Kidney (tissue), 14 donors: Measurements from ENCODE around the gene ARHGAP18. TPM values are rescaled to one million over a fixed set of nuclear protein-coding genes. Genes with fewer than 3 reads are reported as not detected.

ENCODE experiments used
- DNase-seq, 5 donors: peaks; one replicate each; pipeline ENCODE4 v3.0.0-alpha.2; 2013 to 2020
- FAIRE-seq: peaks from 2 replicates; lab custom pipeline; 2012; peaks lifted over from hg19 to GRCh38; lab: Jason Lieb, UNC
- H3K27ac ChIP-seq, 2 donors: one replicate each; pipeline ENCODE4 v1.7.0; 2013; ENCODE audit warnings: low read depth in 2 of 2, low read length in 2 of 2, inconsistent platforms in 1 of 2
- H3K27me3 ChIP-seq: one replicate; pipeline ENCODE4 v1.7.1; 2013; ENCODE audit warnings: low read length, inconsistent platforms; ENCODE audit not compliant: control insufficient read depth, insufficient read depth
- H3K36me3 ChIP-seq, 3 donors: one replicate each; pipeline versions ENCODE4 v1.7.0 to v1.7.1; 2013; ENCODE audit warnings: low read length in 3 of 3, control low read depth in 1 of 3, inconsistent platforms in 1 of 3; ENCODE audit not compliant: insufficient read depth in 3 of 3, control insufficient read depth in 2 of 3
- H3K4me1 ChIP-seq, 3 donors: one replicate each; pipeline versions ENCODE4 v1.7.0 to v1.7.1; 2013; ENCODE audit warnings: low read length in 3 of 3, inconsistent platforms in 1 of 3, low read depth in 1 of 3; ENCODE audit not compliant: control insufficient read depth in 2 of 3, insufficient read depth in 2 of 3
- H3K4me3 ChIP-seq, 3 donors: one replicate each; pipeline versions ENCODE4 v1.7.0 to v1.8.1; 2013; ENCODE audit warnings: low read length in 3 of 3, control low read depth in 1 of 3, inconsistent platforms in 1 of 3
- H3K9ac ChIP-seq, 3 donors: one replicate each; pipeline versions ENCODE4 v1.7.0 to v1.7.1; 2013; ENCODE audit warnings: low read length in 3 of 3, control low read depth in 1 of 3, inconsistent platforms in 1 of 3
- H3K9me3 ChIP-seq, 3 donors: one replicate each; pipeline versions ENCODE4 v1.7.0 to v1.7.1; 2013; ENCODE audit warnings: low read length in 3 of 3, control low read depth in 1 of 3, inconsistent platforms in 1 of 3; ENCODE audit not compliant: control insufficient read depth in 2 of 3, insufficient read depth in 1 of 3
- intact Hi-C: fragments of 100-400 bp; cut with DNase I; formaldehyde crosslinking; loops from one replicate; pipeline ENCODE4 v1.11.1; 2022
- polyA plus RNA-seq: library from polyadenylated mRNA; stranded (reverse); fragments of 350-450 nt; fragmentation: Illumina TruSeq; extraction: RNeasy Lipid Tissue Mini Kit (QIAGEN cat#74804); gene quantifications from one replicate; pipeline ENCODE4 v1.2.3, GENCODE V29; 2014; ENCODE audit warnings: low read depth, low replicate concordance; ENCODE audit not compliant: insufficient read depth
- total RNA-seq: library from RNA; stranded (reverse); fragmentation: NEBNext Ultra II Directional; extraction: Animal tissue kit (Norgen Biotek cat#: 25700); gene quantifications from one replicate; pipeline ENCODE4 v1.2.1, GENCODE V29; 2021
- TF ChIP-seq, protein P1 (sequence below): IDR thresholded peaks from 3 replicates; pipeline ENCODE4 v1.5.1; 2012; ENCODE audit warnings: mild to moderate bottlenecking, moderate library complexity, borderline replicate concordance; ENCODE audit not compliant: insufficient read depth; ENCODE audit errors: extremely low read depth
- donor health status: control.
- donor health status: control.
- donor health status: control.
- donor health status: control.
- donor health status: control.
- donor health status: DM: yes; HTN: yes; CAD: no.
- donor health status: Normal renal cell carcinoma (clear cell type).

The ARHGAP18 gene
- total and polyA plus RNA-seq, 2 donors from 2014 or later = 26.5 to 39.8 TPM

DNA sequence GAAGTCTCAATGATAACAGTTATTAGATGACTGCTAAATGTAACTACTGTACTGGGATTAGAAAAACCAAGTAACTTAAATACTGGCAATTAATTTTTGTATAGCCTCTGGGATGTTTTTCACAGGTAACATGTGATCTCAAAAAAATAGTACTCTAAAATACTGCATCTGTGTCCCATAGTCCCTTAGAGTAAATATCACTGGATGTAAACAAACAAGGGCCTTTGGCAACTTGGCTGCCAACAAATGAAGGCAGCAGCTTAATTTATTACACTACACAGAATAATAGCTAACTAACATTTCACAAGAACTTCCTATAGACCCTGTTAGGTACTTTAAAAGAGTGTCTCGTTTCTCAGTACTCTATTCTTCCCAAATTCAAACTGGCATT lies 14.0 kb downstream of the ARHGAP18 start:
- H3K9ac ChIP-seq = no peak overlapping the region
- no peak overlapping the region for H3K4me3 ChIP-seq
- TF ChIP-seq, protein P1, sequence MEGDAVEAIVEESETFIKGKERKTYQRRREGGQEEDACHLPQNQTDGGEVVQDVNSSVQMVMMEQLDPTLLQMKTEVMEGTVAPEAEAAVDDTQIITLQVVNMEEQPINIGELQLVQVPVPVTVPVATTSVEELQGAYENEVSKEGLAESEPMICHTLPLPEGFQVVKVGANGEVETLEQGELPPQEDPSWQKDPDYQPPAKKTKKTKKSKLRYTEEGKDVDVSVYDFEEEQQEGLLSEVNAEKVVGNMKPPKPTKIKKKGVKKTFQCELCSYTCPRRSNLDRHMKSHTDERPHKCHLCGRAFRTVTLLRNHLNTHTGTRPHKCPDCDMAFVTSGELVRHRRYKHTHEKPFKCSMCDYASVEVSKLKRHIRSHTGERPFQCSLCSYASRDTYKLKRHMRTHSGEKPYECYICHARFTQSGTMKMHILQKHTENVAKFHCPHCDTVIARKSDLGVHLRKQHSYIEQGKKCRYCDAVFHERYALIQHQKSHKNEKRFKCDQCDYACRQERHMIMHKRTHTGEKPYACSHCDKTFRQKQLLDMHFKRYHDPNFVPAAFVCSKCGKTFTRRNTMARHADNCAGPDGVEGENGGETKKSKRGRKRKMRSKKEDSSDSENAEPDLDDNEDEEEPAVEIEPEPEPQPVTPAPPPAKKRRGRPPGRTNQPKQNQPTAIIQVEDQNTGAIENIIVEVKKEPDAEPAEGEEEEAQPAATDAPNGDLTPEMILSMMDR = no peak
- H3K27ac ChIP-seq = no peak overlapping the region
- H3K36me3 ChIP-seq = no peaks in the 10 kb centered on the region
- DNase-seq = no peak
- peaks cover 0 to 18% (median 0%) of the 10 kb centered on the region in 3 donors for H3K4me1 ChIP-seq
- H3K27me3 ChIP-seq = no peaks in the 10 kb centered on the region
- no peak for FAIRE-seq
- H3K9me3 ChIP-seq = no peaks in the 10 kb centered on the region
- intact Hi-C loops = no loop called here

DNA sequence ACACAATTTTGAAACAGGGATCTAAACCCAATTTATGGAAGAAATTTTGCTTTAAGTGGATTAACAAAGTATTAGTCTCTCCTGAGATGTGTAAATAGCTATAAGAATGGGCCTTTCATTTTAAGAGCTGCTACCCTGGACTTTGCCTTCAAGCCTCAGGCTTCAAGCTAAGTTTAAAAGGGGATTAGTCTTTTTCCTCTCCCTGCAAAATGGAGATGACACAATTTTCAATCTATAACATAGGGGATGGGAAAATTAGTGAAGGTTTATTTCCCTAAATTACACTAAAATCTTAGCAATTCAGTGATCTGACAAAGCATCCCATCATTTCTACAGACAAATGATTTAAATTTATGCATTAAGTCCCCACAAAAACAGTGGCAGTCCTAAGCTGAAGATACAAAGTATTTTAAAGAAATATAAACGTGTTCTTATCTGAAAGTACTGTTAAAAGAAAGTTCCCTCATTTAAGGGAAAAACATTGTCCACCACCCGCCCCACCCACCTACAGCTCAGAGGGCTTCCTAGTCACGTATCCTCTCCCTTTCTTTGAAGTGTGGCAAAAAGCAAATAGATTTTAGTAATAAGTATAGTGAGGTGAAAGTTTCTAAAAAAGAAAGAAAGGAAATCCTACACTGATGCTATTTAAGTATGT lies 14.5 kb downstream of the ARHGAP18 start:
- no peaks in the 10 kb centered on the region for H3K9me3 ChIP-seq
- no peak overlapping the region for H3K27ac ChIP-seq
- no peak for FAIRE-seq
- H3K4me3 ChIP-seq = no peak overlapping the region
- no peak overlapping the region for H3K9ac ChIP-seq
- no peaks in the 10 kb centered on the region for H3K27me3 ChIP-seq
- TF ChIP-seq, protein P1 = no peak
- no peak for DNase-seq
- intact Hi-C loops = no loop called here
- H3K4me1 ChIP-seq = peaks cover 0 to 15% (median 0%) of the 10 kb centered on the region in 3 donors
- H3K36me3 ChIP-seq = no peaks in the 10 kb centered on the region

DNA sequence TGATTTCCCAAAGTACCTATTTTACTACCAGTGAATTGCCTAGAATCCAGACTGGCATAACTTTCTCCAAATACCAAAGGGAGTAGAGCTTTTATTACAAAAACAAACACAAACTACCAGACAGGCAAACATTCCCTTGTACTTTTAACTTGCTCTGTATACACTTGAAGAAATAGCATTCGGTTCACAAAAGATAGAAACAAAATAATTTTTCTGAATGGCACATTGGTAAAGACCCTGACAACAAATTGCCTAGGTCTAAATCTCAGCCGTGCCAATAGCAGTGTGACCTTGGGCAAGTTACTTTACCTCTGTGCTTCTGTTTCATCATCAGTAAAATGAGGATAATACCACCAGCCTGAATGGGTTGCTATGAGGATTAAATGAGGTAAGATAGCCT lies 15.9 kb downstream of the ARHGAP18 start:
- peaks cover 0 to 11% (median 0%) of the 10 kb centered on the region in 3 donors for H3K4me1 ChIP-seq
- no peaks in the 10 kb centered on the region for H3K9me3 ChIP-seq
- DNase-seq (no peak), FAIRE-seq (no peak)
- no peak overlapping the region for H3K27ac ChIP-seq
- no peak overlapping the region for H3K9ac ChIP-seq
- H3K36me3 ChIP-seq = no peaks in the 10 kb centered on the region
- TF ChIP-seq, protein P1 = no peak
- no peaks in the 10 kb centered on the region for H3K27me3 ChIP-seq
- H3K4me3 ChIP-seq = no peak overlapping the region
- intact Hi-C loops = no loop called here

DNA sequence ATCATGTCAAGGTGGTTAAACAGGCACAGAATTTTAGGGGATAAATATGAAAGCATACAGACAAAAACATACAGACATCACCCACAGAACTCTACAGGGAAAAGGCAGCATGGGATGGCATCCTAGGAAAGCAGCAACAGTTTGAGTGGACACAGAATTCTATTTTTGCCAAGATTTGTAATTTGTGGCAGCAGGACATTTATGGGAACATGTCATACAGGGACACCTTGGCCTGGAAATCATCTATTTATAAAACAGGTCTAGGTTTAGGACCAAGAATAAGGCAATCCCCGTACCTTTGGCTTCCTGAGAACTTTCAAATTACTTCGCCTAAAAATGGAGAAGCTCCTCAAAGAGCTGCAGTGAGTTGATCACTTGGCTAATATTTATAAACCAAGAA lies 17.5 kb downstream of the ARHGAP18 start:
- DNase-seq (no peak), FAIRE-seq (no peak)
- no peaks in the 10 kb centered on the region for H3K36me3 ChIP-seq
- intact Hi-C loops = no loop called here
- no peak overlapping the region for H3K9ac ChIP-seq
- no peaks in the 10 kb centered on the region for H3K27me3 ChIP-seq
- no peak overlapping the region for H3K27ac ChIP-seq
- peaks cover 0 to 11% (median 0%) of the 10 kb centered on the region in 3 donors for H3K4me1 ChIP-seq
- no peak overlapping the region for H3K4me3 ChIP-seq
- H3K9me3 ChIP-seq = no peaks in the 10 kb centered on the region
- TF ChIP-seq, protein P1 = no peak
